Measurements from ENCODE around the gene SEC63.

GRCh38 chr6:107957308-107957908 is 600 bp downstream of the SEC63 start:
- TF ChIP-seq CTCF (conservative IDR thresholded peaks at IDR 0.05; ENCODE audit: low read depth, low read length) (no peak), ELK1 (IDR thresholded peaks at IDR 0.05; ENCODE audit: borderline replicate concordance, low read depth, low read length) (no peak), RFX5 (IDR thresholded peaks at IDR 0.05; ENCODE audit: low read depth, low read length) (no peak), RCOR1 (IDR thresholded peaks at IDR 0.05; ENCODE audit: insufficient replicate concordance, low read length) (no peak), RAD21 (IDR thresholded peaks at IDR 0.05; ENCODE audit: low read length) (no peak), POLR2A (IDR thresholded peaks at IDR 0.05; ENCODE audit: low read depth, low read length) (peak; percentile 34; the same call in 1 of the 2 replicates), FOS (IDR thresholded peaks at IDR 0.05; ENCODE audit: low read depth, low read length) (no peak), MAZ (IDR thresholded peaks at IDR 0.05; ENCODE audit: borderline replicate concordance, low read depth, low read length) (peak; percentile 16; the same call in 1 of the 2 replicates), MXI1 (IDR thresholded peaks at IDR 0.05; ENCODE audit: borderline replicate concordance, low read depth, low read length) (no peak; the same call in 1 of the 2 replicates), BHLHE40 (IDR thresholded peaks at IDR 0.05; ENCODE audit: low read depth, low read length) (no peak), SMC3 (IDR thresholded peaks at IDR 0.05; ENCODE audit: low read depth, low read length) (no peak), USF2 (IDR thresholded peaks at IDR 0.05; ENCODE audit: low read depth, low read length) (no peak), CEBPB (IDR thresholded peaks at IDR 0.05; ENCODE audit: low read depth, low read length) (no peak)
